Transverse colon (tissue), 4 donors: ENCODE measurements around the gene RNF169.

Source experiments
- POLR2A ChIP-seq: fragments of 450-650 bp; IDR thresholded peaks from one replicate; pipeline ENCODE4 v1.6.1; 2016; ENCODE audit warnings: antibody characterized with exemption, mild to moderate bottlenecking, moderate library complexity
- POLR2AphosphoS5 ChIP-seq, 3 donors: sonication (generic); formaldehyde crosslinking; IDR thresholded peaks; one replicate each; pipeline ENCODE4 v1.6.1; 2016; ENCODE audit warnings: antibody characterized with exemption in 3 of 3
- TF ChIP-seq, protein P1 (sequence below), 5 experiments: fragments of 200-600 bp in 3 of 5; fragments of 450-650 bp in 2 of 5; sonication (generic) in 3 of 5; IDR thresholded peaks; 1 replicate in 2 of 5; 2 replicates in 3 of 5; pipeline ENCODE4 v1.5.1; 2016 to 2017; ENCODE audit warnings: antibody characterized with exemption in 5 of 5, inconsistent platforms in 3 of 5, mild to moderate bottlenecking in 2 of 5, moderate library complexity in 1 of 5

DNA sequence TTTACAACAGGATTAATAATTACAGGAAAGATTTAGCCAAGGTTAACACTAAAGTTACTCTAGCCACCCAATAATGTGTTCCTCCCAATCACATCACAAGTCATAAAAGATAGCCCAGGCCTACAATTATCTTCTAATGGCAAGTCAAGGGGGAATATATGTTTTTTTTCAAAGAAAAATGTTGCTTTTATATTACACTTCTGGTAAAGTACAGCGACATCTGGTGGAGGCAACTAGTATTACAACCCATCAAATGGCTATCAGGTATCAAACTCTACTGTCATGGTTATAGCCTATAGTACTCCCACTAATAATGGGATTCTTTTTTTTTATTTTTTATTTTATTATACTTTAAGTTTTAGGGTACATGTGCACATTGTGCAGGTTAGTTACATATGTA lies 128.5 kb downstream of the RNF169 start:
- no peak for TF ChIP-seq POLR2AphosphoS5 (IDR thresholded peaks at IDR 0.05)
- TF ChIP-seq, protein P1, sequence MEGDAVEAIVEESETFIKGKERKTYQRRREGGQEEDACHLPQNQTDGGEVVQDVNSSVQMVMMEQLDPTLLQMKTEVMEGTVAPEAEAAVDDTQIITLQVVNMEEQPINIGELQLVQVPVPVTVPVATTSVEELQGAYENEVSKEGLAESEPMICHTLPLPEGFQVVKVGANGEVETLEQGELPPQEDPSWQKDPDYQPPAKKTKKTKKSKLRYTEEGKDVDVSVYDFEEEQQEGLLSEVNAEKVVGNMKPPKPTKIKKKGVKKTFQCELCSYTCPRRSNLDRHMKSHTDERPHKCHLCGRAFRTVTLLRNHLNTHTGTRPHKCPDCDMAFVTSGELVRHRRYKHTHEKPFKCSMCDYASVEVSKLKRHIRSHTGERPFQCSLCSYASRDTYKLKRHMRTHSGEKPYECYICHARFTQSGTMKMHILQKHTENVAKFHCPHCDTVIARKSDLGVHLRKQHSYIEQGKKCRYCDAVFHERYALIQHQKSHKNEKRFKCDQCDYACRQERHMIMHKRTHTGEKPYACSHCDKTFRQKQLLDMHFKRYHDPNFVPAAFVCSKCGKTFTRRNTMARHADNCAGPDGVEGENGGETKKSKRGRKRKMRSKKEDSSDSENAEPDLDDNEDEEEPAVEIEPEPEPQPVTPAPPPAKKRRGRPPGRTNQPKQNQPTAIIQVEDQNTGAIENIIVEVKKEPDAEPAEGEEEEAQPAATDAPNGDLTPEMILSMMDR (IDR thresholded peaks at IDR 0.05) = peak; percentile 17 to 39 (median 21)
- TF ChIP-seq POLR2A = no peak
